GM04503 (cell line): Measurements from ENCODE around the gene SUDS3.
"Not testable (repeated sequence)": the region's sequence is repeated elsewhere in the genome, so short reads cannot be mapped to it uniquely, and the experiment has no call there.

Source experiments
- DNase-seq: peaks from one replicate; pipeline ENCODE4 v3.0.0-alpha.2; 2012; ENCODE audit warnings: low read depth

The SUDS3 gene, protein sequence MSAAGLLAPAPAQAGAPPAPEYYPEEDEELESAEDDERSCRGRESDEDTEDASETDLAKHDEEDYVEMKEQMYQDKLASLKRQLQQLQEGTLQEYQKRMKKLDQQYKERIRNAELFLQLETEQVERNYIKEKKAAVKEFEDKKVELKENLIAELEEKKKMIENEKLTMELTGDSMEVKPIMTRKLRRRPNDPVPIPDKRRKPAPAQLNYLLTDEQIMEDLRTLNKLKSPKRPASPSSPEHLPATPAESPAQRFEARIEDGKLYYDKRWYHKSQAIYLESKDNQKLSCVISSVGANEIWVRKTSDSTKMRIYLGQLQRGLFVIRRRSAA

GRCh38 chr12:118376089-118377020, at the start of gene SUDS3:
TSS of gene SUDS3 (plus strand) at chr12:118376555. CDS start at chr12:118376692, 137 bp downstream.
- DNase-seq = no peak

GRCh38 chr12:118326991-118327390, 49.4 kb upstream of the SUDS3 start:
- DNase-seq = no peak

DNA sequence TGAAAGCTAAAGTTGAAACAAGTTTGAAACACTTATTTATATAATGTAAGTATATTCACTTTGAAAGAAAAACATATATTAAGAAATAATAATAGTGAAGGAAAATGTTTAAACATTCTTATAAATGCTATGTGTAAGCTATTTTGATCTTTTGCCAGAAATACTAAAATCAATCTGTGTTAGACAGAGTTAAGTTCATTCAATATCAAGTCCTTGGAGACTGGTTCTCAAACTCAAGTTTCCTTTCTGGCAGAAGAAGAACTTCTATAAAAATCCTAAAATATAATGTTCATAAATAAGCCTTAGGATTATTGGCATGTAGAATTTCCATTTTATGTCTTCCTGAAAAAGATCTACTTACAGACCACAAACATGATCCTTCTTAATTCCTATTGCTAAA, 49.0 kb upstream of the SUDS3 start:
- no peak for DNase-seq

DNA sequence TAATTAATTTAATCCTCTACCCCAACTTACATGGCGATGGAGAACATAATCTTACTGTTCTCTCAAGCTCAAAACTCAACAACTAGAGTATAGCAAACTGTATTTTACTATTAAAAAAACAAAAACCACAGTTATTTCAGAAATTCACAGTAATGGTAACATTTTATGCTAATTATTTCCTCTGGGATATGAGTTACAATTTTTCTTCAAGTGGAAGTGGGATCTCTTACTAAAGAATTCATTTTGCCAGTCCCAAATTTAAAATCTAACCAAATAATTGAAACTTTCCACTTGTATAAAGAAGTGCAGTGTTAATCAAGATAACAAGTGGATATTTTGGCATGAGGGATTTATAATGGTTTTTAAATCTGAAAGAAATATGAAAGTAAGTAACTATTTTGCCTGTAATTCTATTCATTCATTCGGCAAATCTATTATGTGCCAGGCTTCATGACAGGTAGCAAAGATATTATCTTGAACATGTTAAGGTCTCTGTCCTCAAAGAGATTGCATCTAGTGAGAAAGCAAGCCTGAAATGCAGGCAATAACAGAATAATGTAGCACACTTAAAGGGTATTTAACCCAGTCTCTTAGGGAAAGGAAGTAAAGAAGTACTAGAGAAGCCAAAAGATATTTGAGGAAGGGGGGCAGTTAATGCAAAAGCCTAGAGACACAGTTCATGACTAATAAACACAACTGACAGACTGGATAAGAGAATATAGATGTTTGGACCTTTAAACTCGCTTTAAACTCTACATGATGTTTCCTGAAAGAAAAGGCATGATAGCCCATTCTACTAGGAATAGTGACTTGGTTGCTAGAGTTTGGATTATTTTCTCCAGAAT, 47.6 kb upstream of the SUDS3 start:
- DNase-seq = no peak

- peak; percentile 39 for DNase-seq
These were observed 45.8 kb upstream of the SUDS3 start for GRCh38 chr12:118330421-118331018.

DNA sequence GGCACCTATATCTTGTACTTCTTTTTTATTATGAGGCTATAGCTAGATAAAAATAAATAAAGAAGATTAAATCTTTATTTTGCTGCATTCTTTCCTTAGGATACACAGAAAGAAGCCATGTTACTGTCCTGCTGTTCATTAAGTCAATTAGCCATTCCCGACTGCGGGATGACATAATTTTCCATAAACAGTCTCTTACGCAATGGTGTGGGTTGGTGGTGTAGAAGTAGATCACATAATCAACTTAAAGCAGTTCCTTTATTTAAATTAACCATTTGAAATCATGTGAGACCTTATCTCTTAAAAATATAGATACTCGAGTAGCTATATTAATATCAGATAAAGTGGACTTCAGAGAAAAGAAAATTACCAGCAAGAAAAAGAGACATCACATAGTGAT, 43.8 kb upstream of the SUDS3 start:
- DNase-seq = no peak

GRCh38 chr12:118334241-118334640, 42.1 kb upstream of the SUDS3 start:
- no peak for DNase-seq

GRCh38 chr12:118334939-118335567, 41.3 kb upstream of the SUDS3 start:
- no peak for DNase-seq

- no peak for DNase-seq
These were observed 40.2 kb upstream of the SUDS3 start for GRCh38 chr12:118336123-118336522.

GRCh38 chr12:118337194-118337838, 39.0 kb upstream of the SUDS3 start:
- no peak for DNase-seq

DNA sequence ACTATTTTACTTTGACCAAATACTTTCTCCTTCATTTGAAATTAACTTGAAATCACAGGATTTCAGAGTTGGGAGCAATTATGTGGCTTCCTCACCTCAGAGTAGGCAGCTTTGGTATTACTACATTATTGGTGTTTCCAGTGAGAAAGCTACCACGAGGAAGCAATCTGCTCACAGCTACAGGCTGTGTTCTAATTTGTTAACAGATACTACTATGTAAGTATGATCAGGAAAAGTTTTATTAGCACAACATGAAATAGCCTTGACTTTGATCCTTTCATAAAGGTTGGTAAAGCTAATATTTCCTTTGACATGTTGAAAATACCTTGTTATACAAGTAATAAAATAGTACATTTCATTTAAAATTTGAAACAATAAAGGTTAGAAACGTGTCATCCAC, 34.3 kb upstream of the SUDS3 start:
- no peak for DNase-seq

DNA sequence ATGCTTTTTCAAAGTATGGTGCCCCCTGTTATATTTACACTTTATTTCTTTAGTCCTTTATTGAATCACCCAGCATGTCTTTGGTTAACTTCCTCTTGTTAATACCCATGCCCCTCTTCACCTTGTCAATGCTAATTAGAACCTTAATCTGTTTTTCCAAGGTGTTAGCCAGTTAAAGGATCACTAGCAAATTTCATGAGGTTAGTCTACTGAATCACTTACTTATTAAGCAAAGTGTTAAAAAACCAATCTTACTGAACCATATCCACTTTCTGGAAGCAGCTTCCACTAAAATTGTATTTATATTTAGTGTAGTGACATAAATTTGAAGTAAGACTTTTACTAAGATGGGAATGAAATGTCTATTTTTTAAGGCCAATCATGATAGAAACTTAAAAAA, 31.5 kb upstream of the SUDS3 start:
- DNase-seq = no peak

DNA sequence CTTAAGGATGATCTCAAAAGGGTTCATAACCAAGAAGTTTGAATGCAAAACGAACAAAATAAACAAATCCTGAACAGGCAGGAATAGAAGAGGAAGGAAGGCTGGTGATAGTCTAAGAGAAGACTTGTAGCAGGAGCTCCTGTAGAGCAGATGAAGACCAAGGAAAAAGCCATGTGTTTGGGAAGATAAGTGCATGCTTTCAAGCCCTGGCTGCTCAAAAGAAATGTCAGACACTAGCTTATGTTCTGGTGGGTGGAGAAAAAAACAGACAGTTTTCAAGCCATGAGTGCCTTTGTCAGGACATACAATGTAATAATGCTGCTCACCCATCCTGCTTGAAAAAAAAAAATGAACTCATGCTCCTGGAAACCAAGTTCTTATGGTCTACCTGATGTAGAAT, 31.0 kb upstream of the SUDS3 start:
- no peak for DNase-seq

DNA sequence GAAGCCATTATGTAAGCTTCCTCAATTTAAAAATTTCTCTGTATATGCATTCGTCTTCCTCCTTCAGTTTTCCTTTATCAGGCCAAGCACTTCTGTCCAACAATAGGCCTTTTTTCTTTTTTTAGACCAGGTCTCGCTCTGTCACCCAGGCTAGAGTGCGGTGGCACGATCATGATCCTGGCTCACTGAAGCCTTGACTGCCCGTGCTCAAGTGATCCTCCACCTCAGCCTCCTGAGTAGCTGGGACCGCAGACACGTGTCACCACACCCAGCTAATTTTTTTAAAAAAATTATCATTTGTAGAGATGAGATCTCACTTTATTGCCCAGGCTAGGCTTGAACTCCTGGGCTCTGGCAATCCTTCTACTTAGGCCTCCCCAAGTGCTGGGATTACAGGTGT, 29.5 kb upstream of the SUDS3 start:
- DNase-seq = no peak

DNA sequence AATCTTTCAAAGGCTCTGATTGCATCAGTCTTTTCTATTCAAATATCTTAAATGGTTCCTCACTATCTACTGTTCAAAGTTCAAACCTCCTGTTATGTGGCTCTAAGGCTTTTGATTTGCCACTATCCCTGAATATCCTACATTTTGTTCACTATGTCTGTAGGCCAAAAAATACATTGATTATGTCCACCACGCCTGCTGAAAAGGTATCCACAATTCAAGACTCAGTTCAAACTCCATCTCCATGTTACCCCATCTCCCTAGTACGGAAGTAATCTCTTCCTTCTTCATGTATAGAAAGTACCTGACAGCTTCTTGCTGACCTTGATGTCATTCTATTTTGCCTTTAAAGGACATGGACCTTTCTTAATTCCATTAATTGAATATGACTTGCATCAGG, 28.4 kb upstream of the SUDS3 start:
- DNase-seq = no peak

DNA sequence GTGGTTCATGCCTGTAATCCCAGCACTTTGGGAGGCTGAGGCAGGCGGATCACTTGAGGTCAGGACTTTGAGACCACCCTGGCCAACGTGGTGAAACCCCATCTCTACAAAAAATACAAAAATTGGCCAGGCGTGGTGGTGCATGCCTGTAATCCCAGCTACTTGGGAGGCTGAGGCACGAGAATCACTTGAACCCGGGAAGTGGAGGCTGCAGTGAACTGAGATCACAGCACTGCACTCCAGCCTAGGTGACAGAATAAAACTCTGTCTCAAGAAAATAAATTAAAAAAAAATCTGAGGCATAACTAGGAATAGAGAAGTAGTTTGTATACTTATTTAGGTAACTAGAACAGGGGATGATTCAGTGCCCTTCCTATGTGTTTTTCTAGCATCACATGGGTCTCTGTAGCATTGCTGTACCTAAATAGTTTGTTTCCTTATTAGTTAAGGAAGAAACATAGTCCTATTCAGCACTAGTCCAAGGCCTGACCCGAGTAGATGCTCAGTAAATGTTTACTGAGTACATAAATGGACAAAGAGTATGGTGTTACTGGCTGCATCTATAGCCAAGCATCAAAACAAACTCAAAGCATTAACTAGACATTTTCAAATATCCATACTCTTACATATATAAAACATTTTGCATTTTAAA, 25.3 kb upstream of the SUDS3 start:
- DNase-seq = no peak

DNA sequence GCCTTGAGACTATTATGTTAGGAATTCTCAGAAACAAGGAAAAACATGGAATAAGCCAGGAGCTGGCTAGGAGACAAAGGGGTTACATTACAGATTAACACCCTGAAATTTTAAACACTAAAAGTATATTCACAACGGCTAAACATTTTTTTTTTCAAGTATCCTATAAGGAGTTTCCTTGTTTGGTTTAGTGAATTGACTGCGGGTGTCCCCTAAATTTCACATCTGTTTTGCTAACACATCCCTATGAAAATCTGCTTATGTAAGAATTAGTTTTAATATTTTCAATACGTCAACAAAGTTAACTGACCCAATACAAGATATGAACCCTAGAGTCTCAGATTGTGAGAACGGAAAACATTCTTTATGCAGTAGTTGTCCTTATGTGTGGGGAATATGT, 22.6 kb upstream of the SUDS3 start:
- no peak for DNase-seq

DNA sequence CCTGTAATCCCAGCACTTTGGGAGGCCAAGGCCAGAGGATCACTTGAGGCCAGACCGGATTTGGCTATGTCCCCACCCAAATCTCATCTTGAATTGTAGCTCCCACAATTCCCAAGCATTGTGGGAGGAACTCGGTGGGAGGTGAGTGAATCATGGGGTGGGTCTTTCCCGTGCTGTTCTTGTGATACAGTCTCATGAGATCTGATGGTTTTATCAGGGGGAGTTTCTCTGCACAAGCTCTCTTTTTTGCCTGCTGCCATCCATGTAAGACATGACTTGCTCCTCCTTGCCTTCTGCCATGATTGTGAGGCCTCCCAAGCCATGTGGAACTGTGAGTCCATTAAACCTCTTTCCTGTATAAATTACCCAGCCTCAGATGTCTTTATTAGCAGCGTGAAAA, 21.9 kb upstream of the SUDS3 start:
- not testable (repeated sequence) for DNase-seq

DNA sequence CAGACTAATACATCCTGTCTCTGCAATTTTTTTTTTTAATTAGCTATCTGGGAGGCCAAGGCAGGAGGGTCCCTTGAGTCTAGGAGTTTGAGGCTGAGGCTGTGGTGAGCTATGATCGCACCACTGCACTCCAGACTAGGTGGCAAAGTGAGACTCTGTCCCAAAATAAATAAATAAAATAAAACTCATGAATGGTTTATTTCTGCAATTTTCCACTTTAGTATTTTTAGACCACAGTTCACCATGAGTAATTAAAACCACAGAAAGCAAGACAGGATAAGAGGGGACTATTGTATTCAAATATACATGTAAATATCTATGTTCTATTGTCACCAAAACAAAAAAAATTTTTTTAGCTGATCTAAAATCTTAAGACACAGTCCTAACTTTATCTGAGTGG, 21.5 kb upstream of the SUDS3 start:
- no peak for DNase-seq

DNA sequence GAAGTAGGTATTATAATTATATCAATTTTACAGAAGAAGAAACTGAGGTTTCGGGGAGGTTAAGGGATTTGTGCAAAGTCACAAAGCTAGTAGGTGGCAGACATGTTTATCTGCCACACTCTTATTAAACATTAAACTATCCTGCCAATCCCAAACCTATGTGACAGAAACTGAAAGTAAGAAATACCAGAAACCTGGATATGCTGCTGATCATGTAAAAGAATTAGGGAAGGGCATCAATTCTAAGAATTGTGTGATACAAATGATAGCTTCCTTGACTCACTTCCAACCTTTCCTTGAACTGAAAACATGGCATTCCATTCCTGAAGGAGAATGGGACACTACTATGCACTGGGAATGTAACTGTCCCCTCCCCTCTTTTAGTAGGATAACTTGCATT, 20.5 kb upstream of the SUDS3 start:
- no peak for DNase-seq
